Fibroblast of gingiva (primary cell): ENCODE measurements around the gene CLDN2.

ENCODE experiments used
- DNase-seq: peaks from one replicate; pipeline ENCODE4 v3.0.0-alpha.2; 2011; ENCODE audit warnings: low read depth

Gene CLDN2, protein sequence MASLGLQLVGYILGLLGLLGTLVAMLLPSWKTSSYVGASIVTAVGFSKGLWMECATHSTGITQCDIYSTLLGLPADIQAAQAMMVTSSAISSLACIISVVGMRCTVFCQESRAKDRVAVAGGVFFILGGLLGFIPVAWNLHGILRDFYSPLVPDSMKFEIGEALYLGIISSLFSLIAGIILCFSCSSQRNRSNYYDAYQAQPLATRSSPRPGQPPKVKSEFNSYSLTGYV

DNA sequence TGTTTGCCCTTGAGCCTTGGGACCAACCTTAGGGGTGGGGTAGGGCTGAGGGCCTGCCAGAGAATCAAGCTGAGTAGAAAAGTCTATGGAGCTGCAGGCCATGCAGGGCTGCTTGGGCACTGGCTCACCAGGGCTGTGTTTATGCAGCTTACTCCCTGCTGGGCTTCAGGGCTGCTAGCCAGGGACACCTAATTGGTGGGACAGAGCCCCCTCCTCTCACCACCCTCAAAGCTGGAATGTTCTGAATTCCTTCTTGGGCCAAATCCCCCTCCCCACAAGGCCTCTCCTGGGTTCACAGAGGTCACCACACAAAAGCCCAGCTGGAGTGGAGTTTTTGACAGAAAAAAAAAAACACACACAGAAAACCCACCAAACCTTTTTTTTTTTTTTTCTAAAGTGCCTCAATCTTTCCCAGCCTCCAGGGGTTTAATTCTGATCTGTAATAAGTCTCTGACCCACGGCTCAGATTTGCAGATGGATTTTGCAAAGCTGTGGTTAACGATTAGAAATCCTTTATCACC lies at the start of gene CLDN2:
CLDN2 (plus strand) TSS at position 471 of the 521 bp plus-strand sequence. CDS start 7,827 bp downstream, outside the sequence.
- DNase-seq, result no peak

DNA sequence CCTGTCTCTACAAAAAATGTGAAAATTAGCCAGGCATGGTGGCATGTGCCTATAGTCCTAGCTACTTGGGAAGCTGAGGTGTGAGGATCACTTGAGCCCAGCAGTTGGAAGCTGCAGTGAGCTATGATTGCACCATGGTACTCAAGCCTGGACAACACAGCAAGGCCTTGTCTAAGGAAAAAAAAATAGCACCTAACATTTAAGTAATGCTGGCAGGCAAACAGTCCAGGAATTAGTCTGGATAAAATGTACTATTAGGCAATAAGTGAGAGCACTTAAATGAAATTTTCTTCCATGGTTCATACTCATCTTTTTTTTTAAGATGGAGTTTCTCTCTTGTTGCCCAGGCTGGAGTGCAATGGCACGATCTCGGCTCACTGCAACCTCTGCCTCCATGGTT lies 47.4 kb upstream of the CLDN2 start:
- DNase-seq, result peak; percentile 50

DNA sequence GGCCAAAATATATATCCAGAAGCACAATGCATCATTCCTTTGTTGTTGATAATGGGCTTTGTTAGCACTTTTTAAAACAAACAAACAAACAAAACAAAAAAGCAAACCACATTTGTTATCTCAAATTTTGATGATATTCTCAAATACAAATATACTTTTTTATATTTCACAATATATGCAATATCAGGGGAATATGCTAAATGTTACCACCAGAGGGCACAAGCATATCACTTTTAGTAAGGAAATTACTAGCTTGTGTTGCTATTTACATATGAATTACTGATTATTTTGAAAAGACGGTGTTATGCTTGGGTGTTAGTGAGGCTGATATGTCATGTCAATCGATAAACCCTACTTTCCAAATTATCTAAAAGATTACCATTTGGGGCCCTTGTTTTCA lies 46.1 kb upstream of the CLDN2 start:
- DNase-seq, result peak; percentile 9

DNA sequence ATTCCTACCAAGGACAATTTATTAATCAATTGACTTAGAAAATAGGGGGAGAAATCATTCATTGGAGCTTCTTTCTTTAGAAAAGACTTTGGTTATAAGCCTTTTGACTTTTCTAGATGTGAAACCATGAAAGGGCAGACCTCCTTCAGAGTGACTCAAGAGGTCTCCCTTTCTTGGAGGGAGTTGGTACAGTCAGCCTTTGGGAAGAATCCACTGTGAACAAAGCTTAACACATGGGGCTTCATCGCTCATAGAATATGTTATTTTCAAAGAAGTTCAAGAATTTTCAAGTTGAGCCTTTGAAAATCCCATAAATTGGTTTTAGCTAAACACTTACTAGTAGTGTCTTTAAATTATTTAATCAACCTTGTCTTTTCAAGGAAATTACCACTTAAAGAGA lies 45.1 kb upstream of the CLDN2 start:
- DNase-seq, result peak; percentile 63

DNA sequence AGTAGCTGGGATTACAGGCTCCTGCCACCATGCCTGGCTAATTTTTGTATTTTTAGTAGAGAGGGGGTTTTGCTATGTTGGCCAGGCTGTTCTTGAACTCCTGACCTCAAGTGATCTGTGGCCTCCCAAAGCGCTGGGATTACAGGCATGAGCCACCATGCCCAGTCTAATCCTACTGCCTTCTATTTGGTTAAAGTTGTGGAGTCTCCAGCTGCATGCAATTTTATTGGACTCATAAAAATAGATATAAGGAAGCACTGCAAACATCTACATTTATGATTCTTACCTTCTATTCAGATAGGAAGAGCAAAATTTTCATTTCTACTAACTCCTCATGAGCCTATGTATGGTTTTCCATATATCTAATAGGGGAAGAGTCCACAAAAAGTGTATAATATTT lies 30.7 kb upstream of the CLDN2 start:
- no peak for DNase-seq

DNA sequence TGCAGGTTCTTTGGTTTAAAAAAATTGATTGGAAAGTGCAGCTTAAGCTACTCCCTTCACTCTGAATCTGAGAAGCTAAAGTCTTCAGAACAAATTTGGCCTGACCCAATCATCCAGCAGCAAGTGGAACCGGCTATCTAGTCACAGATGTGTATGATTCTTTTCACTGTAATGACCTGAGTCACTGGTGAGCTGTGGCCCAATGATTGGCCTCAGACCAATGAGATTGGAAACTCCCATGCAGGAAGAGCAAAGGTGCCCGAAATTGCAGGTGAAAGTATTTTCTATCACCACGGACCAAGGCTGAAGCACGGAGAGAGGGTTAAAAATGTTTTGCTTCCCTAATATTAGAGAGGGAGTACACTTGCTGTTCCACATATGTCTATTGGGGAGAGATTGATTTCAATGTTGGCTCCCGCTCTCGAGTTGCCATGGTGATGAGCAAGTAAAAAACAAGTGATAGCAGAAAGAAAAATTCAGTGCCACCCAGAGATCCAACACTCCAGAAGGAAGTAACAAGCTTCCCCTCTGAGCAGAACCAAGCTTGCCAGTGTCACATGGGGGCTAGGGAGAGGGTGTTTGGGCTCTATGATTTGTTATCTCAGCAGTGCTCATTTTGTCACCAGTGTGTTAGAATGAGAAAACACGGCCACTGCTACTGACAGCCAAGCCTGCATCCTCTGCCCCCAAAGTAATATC lies 28.3 kb upstream of the CLDN2 start:
- DNase-seq, result peak; percentile 13

DNA sequence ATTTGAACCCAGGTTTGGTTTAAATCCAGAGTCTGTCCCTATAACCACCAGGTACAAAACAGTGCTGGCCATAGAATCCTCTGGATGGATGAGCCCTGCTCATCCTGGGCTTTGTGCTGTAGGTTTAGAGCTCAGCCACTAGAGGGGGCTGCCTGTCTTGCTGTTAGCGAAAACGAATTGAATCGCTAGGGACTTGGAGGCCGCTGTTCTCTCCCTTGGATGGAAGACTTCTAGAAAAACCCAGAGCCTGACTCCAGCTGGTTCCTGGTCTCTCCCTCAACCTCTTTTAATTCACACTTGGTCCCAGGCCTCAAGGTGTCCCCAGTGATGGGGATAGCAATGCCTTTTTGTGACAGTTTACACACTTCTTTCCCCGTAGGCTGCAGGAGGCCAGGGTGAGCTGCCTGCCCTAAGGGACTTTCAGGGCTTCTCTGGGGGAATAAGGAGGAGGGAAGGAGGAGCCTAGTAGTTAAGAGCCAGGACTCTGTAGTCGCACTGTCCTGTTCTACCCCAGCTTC lies 25.8 kb upstream of the CLDN2 start:
- peak; percentile 66 for DNase-seq

DNA sequence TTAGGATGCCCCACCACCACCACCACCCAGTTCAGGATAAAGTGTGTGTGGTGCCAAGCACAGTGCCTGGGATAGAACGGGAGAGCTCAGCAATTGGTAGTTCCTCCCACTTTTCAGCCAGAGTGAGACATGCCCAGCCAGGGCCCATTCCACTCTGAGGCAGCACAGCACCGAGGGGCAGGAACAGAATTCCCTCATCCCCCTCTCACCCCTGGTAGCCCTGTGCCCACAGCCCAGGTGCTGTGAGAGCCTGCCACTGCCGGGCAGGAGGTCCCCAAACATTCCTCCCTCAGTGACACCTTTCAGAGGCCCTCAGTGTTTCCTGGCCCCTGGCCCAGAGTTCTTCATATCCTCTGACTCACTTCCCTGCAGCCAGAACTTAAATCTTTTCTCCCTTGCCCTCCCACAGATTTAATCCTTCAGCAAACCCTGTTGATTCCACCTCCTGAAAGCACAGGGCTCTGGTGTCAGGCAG lies 25.2 kb upstream of the CLDN2 start:
- DNase-seq, result peak; percentile 40

DNA sequence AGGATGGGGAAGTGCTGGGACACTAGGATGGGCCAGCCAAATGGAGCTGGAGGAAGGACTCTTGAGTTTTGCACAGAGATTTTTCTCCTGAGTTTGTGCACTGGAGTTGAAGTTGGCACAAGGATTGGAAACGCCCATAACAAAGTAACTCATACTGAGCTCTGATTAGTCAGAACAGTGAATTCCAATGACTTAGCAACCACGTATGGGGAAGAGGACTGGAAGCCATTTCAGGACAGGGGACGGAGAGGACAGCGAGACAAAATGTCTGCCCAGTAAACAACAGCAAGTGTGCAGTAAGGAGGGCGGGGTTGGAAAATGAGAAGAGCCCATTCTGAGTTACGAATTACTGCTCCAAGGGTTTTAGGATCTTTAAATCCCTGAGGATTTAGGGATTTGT lies 22.9 kb upstream of the CLDN2 start:
- DNase-seq, result peak; percentile 32

DNA sequence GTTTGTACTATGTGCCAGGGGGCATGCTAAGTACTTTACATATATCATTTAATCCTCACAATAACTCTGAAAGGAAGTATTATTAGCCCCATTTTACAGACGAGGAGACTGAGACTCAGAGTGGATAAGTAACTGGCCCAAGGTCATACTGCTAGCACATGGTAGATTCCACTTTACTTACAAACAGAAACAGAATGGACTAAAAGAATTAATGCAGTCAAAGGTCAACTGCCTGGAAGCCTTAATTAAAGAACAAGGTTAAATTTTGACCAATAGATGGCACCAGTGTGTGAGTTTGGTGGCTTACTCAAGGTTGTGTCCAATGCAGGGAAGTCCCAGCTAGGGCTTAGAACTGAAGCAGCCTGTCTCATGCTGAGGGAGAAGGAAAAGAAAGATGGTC lies 21.7 kb upstream of the CLDN2 start:
- peak; percentile 38 for DNase-seq

DNA sequence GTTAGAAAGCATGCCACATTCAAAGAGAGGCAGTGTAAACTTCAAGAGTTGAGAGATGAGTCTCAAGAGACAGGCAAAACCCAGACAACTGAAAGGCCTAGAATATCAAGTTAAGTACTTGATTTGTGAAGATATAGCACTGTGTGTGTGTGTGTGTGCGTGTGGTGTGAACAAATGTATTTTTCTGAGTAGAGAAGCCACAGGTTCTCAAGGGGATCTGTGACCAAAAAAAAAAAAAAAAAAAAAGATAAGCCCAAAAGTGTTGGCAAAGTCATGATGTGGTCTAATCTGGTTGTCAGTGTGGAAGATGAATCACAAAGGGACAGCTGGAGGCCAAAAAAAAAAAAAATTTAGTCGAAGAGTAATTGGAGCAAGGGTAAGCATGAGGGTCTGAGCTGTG lies 20.9 kb upstream of the CLDN2 start:
- no peak for DNase-seq

DNA sequence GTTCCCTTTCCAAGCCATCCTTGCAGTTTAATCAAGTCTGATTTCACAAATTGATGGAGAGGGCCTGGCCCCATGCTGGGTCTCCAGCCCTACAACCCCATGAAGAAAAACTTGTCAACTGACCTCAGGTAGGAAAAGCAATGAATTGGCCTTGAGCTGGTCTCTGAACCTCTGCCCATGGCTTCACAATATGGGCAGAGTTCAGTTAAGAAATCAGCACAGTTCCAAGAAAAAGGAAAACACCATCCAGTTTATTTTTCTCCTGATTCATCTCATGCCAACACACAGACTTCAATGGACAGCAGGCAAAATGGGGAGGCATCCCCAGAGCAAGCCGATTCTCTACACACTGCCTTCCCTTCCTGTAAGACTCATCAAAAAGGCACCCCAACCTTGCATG lies 20.4 kb upstream of the CLDN2 start:
- no peak for DNase-seq

DNA sequence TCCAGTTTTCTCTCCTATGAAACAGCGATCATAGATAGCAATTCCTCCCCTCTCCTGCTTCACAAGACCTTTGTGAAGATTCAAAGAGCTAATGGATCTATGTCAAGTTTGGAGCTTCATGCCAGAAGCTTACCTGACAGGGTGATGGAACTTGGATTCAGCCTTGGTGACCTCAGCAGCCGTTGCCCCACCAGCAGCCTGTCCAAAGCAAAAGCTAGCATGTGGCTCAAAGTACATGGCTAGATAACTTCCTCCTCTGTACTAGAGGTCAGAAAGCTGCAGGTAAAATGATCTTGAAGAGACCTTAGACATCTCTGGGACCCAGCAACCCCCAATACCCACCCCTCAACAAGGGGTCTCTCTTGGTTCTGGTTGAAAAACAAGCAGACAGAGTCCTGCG lies 18.9 kb upstream of the CLDN2 start:
- DNase-seq, result no peak

DNA sequence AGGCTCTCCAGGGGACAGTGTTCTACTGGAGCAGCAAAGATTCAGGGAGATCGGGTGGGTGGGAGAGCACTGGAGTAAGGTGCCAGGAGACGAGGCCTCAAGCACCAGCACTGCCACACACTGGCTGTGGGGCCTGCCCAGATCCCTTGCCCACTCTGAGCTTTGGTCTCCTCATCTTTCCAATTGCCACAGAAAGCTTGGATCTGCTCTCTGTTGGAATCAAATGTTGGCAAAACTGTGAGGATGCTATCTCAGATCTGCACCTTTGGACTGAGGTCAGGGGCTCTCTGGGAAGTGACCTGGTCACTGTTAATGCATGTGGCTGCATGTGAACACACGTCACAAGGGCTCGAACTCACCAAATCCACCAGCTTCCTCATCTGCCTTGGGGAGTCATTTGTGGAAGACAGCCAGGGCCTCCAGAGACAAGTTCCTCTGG lies 18.4 kb upstream of the CLDN2 start:
- DNase-seq, result no peak

DNA sequence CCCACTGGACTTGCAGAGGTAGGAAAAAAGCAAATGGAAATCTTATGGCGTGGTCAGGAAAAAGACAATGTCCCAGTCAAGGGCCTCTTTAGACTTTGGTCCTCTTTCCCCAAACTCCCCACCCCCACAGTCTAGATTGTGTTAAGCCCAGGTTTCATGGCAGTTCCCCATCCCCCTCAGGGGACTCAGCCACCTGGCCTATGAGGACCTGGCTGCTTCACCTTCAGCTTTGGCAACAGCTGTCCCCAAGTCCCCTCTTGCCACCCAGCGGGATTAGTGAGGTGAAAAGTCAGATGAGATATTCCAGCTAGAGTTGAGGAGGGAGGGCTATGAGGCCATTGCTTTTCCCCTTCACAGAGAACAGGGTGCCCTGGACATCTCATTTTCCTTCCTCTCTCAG lies 17.5 kb upstream of the CLDN2 start:
- no peak for DNase-seq

DNA sequence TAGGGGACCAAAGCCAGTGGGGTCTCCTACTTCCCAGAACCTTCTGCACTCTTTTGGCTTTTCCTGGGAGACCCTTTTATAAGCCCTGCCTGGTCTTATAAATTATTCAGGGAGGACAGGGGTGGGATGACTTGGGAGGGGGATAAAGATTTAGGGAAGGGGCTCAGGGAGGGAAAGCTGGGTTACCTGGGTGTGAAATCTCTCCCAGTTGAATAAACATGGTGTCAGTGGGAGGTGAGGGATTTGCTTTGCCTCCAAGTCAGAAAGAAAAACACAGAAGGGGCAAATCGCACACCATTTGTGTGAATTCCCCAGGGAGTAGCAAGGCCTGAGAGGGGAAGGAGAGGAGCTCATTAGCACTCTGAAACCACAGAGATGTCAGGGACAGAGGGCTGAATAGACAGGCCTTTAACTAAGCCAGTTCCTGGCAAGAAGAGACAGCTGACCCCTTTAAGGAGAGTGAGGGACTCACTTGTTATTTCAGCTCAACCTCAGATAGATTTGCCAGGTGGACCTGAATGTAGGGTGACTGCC lies 16.8 kb upstream of the CLDN2 start, which contains the start of gene RIPPLY1:
RIPPLY1 (minus strand) TSS at position 51 of the 534 bp plus-strand sequence. CDS start 54 bp downstream, outside the sequence.
- DNase-seq, result no peak

DNA sequence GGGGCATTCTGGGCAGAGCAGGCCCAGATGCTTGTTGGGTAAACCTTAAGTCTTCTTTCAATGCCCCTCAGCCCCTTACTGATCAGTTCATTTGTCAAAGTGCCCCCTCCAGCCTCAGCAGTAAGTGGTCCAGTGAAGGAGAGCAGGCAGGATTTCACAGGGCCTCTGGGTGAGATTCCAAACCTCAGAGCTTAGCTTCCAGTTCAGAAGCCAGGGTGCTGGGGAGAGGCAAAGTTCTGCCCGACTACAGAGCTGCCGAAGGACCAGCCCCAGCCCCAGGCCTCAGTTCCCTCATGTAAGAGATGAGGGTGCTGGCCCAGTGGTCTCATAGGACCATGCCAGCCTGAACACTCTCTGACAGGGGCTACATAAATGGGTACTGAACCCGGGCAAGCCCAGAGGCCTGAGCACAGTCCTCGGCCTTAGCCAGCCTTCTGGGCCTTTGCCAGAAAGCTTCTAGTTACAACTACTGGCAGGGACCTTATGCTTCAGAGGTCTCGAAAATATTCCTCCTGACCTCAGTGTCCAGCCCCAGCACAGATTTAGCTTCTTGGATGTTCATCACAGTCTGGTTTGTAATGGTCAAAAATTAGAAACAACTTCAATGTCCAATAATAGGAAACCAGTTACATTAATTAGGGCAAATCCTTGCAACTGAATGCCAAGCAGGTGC lies 16.2 kb upstream of the CLDN2 start:
- DNase-seq, result no peak

DNA sequence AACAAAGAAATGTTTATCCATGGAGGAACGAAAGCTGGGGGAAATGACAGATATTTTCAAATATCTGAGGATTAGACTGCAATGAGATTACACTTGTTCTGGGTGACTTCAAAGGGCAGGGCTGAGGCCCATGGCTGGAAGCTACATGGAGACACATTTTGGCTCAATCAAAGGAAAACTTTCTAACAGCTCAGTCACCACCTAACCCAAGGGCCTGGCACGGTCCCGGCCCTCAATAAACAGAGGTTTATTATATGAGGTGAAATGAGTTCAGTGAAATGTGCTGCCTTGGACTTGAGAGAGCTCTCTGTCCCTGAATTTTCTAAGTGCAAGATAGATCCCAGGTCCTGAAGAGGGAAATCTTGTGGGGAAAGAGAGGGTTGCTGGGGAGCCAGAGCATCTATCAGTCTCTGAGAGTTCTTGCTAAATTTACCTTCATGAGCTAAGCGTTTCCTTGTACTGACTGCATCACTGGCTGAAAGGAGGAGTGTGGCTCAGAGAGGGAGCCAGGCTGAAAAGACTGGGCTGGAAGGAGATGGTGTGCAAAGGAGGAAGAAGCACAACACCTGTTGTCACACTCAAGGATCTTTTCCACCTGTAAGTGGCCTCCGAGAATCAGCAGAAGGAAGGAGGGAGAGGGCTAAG lies 15.0 kb upstream of the CLDN2 start:
- DNase-seq, result no peak

DNA sequence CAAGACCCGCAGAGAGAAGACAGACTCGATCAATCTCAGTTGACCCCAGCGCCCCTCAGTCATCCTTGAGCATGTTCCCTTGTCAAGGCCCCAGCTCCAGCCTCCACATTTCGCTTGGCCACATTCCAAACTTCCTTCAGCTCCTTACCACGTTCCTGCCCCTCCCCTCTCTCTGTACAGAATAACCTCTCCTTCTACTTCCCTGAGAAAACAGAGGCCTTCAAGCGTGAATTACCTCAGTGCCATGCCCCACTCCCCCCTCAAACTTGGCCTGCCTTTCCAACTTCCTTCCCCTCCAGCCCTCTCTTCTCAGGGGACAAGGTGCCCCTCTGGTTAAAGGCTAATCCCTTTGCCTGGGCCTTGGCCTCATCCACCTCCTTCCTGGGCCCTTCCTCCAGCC lies 13.8 kb upstream of the CLDN2 start:
- no peak for DNase-seq

DNA sequence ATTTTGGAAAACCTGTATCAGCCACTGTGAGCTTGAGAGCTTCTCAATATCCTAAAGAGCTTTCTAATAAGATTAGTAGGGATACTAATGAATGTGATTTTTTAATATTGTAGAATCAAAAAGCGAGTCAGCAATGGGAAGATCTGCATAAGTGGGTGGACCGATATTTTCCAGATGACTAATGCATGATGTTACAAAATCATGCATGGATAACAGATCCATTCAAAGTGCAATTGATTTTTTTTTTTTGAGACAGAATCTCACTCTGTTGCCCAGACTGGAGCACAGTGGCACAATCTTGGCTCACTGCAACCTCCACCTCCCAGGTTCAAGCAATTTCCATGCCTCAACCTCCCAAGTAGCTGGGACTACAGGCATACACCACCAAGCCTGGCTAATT lies 7.3 kb upstream of the CLDN2 start:
- DNase-seq, result peak; percentile 13

DNA sequence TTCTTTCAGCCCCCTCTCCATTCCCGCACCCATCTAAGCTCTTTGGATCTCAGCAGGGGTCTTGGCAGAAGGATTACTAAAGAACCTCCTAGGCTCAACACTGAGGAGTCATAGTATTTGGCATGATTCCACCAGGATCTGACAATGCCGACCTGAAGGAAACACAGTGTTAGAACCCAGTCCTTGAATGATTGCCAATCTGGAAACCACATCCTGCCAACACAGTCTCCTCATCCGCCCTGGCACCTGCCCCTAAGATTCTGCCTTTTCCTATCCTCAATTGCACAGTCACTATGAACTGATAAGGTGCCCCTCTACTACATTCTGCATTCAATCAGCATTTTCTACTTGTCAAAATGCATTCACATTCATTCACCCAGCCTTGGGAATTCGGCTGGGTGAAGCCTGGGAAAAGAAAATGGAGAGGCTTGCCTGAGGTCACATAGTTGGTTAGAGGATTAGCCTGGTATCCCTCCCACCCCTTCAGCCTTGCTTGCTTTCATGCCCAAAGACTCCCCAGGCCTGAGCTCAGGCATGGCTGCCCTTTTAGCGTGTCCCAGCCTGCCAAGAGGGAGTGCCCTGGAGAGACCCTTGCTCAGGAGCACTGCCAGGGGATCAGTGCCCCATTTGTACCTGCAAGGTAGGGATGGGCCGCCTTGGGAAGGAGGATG lies 2.2 kb upstream of the CLDN2 start:
- no peak for DNase-seq
